ENCODE results near the gene RNF114.

RNF114 gene

DNA sequence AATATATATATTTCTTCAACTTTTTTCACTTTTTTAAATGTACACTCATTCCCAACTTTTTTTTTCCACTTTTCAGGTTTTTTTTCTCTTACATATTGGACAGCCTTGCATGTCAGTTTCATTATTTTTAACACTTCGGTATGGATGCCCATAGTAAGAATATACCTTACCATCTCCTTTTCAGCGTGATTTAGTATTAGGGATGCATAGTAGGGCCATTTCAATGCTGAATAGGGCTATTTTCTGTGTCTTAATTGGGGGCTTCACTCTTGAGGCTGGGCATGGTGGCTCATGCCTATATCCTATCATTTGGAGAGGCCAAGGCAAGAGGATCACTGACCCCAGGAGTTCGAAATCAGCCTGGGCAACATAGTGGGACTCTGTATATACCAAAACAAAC lies 6.7 kb downstream of the RNF114 start:
- DNase-seq (ENCODE audit: low spot score): no peak
- TF ChIP-seq CTCF (IDR thresholded peaks at IDR 0.05; ENCODE audit: extremely low read depth, insufficient read depth, missing control alignments): no peak
- in situ Hi-C loops (cut with MboI; ENCODE audit: low pct_unique_long_range_greater_than_20kb, low sequenced_read_pairs, unreplicated experiment): no loop called here

- DNase-seq (ENCODE audit: low spot score): no peak
- in situ Hi-C loops (cut with MboI; ENCODE audit: low pct_unique_long_range_greater_than_20kb, low sequenced_read_pairs, unreplicated experiment): no loop called here
- TF ChIP-seq CTCF (IDR thresholded peaks at IDR 0.05; ENCODE audit: extremely low read depth, insufficient read depth, missing control alignments): no peak
These were observed 9.1 kb downstream of the RNF114 start for GRCh38 chr20:49945306-49945700.

GRCh38 chr20:49945701-49946477 lies 9.7 kb downstream of the RNF114 start:
- in situ Hi-C loops (cut with MboI; ENCODE audit: low pct_unique_long_range_greater_than_20kb, low sequenced_read_pairs, unreplicated experiment): no loop called here
- no peak for TF ChIP-seq CTCF (IDR thresholded peaks at IDR 0.05; ENCODE audit: extremely low read depth, insufficient read depth, missing control alignments)
- DNase-seq (ENCODE audit: low spot score): no peak

DNA sequence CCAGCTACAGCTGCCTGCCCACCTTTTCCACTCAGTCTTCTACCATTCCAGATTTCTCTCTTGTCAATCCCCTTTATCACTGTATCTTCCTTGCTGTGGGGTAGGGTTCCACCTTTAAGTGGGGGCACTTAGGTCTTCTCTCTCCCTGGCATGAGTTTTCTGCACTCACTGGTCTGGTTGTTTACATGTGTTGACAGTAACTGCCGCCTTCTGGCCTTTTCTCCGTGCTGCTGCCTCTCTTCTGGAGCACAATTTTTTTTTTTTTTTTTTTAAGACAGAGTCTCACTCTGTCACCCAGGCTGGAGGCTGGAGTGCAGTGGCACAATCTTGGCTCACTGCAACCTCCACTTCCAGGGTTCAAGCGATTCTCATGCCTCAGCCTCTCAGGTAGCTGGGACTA lies 12.0 kb downstream of the RNF114 start:
- TF ChIP-seq CTCF (IDR thresholded peaks at IDR 0.05; ENCODE audit: extremely low read depth, insufficient read depth, missing control alignments): no peak
- DNase-seq (ENCODE audit: low spot score): no peak
- in situ Hi-C loops (cut with MboI; ENCODE audit: low pct_unique_long_range_greater_than_20kb, low sequenced_read_pairs, unreplicated experiment): no loop called here

GRCh38 chr20:49948809-49949507 lies 12.8 kb downstream of the RNF114 start:
- no peak for DNase-seq (ENCODE audit: low spot score)
- TF ChIP-seq CTCF (IDR thresholded peaks at IDR 0.05; ENCODE audit: extremely low read depth, insufficient read depth, missing control alignments): no peak
- in situ Hi-C loops (cut with MboI; ENCODE audit: low pct_unique_long_range_greater_than_20kb, low sequenced_read_pairs, unreplicated experiment): no loop called here

GRCh38 chr20:49951151-49951550 lies 15.0 kb downstream of the RNF114 start:
- no peak for DNase-seq (ENCODE audit: low spot score)
- in situ Hi-C loops (cut with MboI; ENCODE audit: low pct_unique_long_range_greater_than_20kb, low sequenced_read_pairs, unreplicated experiment): no loop called here
- TF ChIP-seq CTCF (IDR thresholded peaks at IDR 0.05; ENCODE audit: extremely low read depth, insufficient read depth, missing control alignments): no peak

Measured in GM13977 (cell line).